ENCODE results near the gene ALDH6A1. TPM values are rescaled to one million over a fixed set of nuclear protein-coding genes. Genes with fewer than 3 reads are reported as not detected.
A peak's percentile ranks its signal among the peaks of the same experiment; 100 is the strongest.

ALDH6A1 gene
- total RNA-seq, 1 donor from 2014 or later: 25.6 TPM

GRCh38 chr14:74034572-74034971 is 49.7 kb downstream of the ALDH6A1 start:
- Mint-ChIP-seq H3K36me3 (ENCODE audit: unreplicated experiment) (peaks cover 7% of the 10 kb centered on the region), H3K9me3 (ENCODE audit: unreplicated experiment) (no peaks in the 10 kb centered on the region), H3K4me3 (ENCODE audit: unreplicated experiment) (no peak overlapping the region), H3K4me1 (ENCODE audit: unreplicated experiment) (no peaks in the 10 kb centered on the region), H3K27ac (ENCODE audit: unreplicated experiment) (no peak overlapping the region), H3K27me3 (ENCODE audit: unreplicated experiment) (no peaks in the 10 kb centered on the region)
- DNase-seq (ENCODE audit: extremely low spot score, unreplicated experiment): no peak
- TF ChIP-seq CTCF (IDR thresholded peaks at IDR 0.05): no peak

GRCh38 chr14:74029136-74029535 is 55.1 kb downstream of the ALDH6A1 start:
- no peak for TF ChIP-seq CTCF (IDR thresholded peaks at IDR 0.05)
- Mint-ChIP-seq H3K4me1 (ENCODE audit: unreplicated experiment) (no peaks in the 10 kb centered on the region), H3K27ac (ENCODE audit: unreplicated experiment) (no peak overlapping the region), H3K4me3 (ENCODE audit: unreplicated experiment) (no peak overlapping the region), H3K27me3 (ENCODE audit: unreplicated experiment) (no peaks in the 10 kb centered on the region), H3K36me3 (ENCODE audit: unreplicated experiment) (peaks cover 4% of the 10 kb centered on the region), H3K9me3 (ENCODE audit: unreplicated experiment) (no peaks in the 10 kb centered on the region)
- DNase-seq (ENCODE audit: extremely low spot score, unreplicated experiment): no peak

GRCh38 chr14:74022346-74022745 is 61.9 kb downstream of the ALDH6A1 start:
- Mint-ChIP-seq H3K9me3 (ENCODE audit: unreplicated experiment) (no peaks in the 10 kb centered on the region), H3K27ac (ENCODE audit: unreplicated experiment) (no peak overlapping the region), H3K4me3 (ENCODE audit: unreplicated experiment) (no peak overlapping the region), H3K36me3 (ENCODE audit: unreplicated experiment) (no peaks in the 10 kb centered on the region), H3K27me3 (ENCODE audit: unreplicated experiment) (no peaks in the 10 kb centered on the region), H3K4me1 (ENCODE audit: unreplicated experiment) (peaks cover 19% of the 10 kb centered on the region)
- no peak for TF ChIP-seq CTCF (IDR thresholded peaks at IDR 0.05)
- no peak for DNase-seq (ENCODE audit: extremely low spot score, unreplicated experiment)

GRCh38 chr14:74019408-74020137 is 64.7 kb downstream of the ALDH6A1 start:
- no peak for TF ChIP-seq CTCF (IDR thresholded peaks at IDR 0.05)
- H3K27me3 Mint-ChIP-seq (ENCODE audit: unreplicated experiment): no peaks in the 10 kb centered on the region
- peaks cover 19% of the 10 kb centered on the region for H3K4me1 Mint-ChIP-seq (ENCODE audit: unreplicated experiment)
- no peak for DNase-seq (ENCODE audit: extremely low spot score, unreplicated experiment)
- H3K9me3 Mint-ChIP-seq (ENCODE audit: unreplicated experiment): no peaks in the 10 kb centered on the region
- peak overlapping the region; percentile 99 for H3K27ac Mint-ChIP-seq (ENCODE audit: unreplicated experiment)
- peak overlapping the region; percentile 97 for H3K4me3 Mint-ChIP-seq (ENCODE audit: unreplicated experiment)
- no peaks in the 10 kb centered on the region for H3K36me3 Mint-ChIP-seq (ENCODE audit: unreplicated experiment)

- Mint-ChIP-seq H3K9me3 (ENCODE audit: unreplicated experiment) (no peaks in the 10 kb centered on the region), H3K36me3 (ENCODE audit: unreplicated experiment) (peaks cover 3% of the 10 kb centered on the region), H3K27ac (ENCODE audit: unreplicated experiment) (peak within 1 kb of the TSS; percentile 99), H3K4me3 (ENCODE audit: unreplicated experiment) (peak within 1 kb of the TSS; percentile 97), H3K4me1 (ENCODE audit: unreplicated experiment) (peaks cover 19% of the 10 kb centered on the region), H3K27me3 (ENCODE audit: unreplicated experiment) (no peaks in the 10 kb centered on the region)
- DNase-seq (ENCODE audit: extremely low spot score, unreplicated experiment): peak; percentile 95
- TF ChIP-seq CTCF (IDR thresholded peaks at IDR 0.05): no peak
Measured at GRCh38 chr14:74018586-74019407, 65.5 kb downstream of the ALDH6A1 start, which contains the start of the genes BBOF1 and ENTPD5. TSS of gene BBOF1 (plus strand) at chr14:74019349. CDS start at chr14:74019479, 130 bp downstream. TSS of gene ENTPD5 (minus strand) at chr14:74019288. CDS start at chr14:73988102, 31,186 bp downstream.

Measured in osteocyte (in vitro differentiated cells).